Naive B cell (primary cell): Measurements from ENCODE around the gene OXTR. TPM values are rescaled to one million over a fixed set of nuclear protein-coding genes. Genes with fewer than 3 reads are reported as not detected.

Experiments used
- ATAC-seq, 2 donors: fragments of 150-1000 bp; cut with Tn5 transposase; 2 replicates each; pipeline ENCODE4 v1.10.0; 2021; ENCODE audit warnings: low read depth in 2 of 2, mild to moderate bottlenecking in 2 of 2, moderate library complexity in 2 of 2
- DNase-seq: peaks from one replicate; pipeline ENCODE4 v3.0.0; 2022
- H3K27ac Mint-ChIP-seq, 6 donors: one replicate each; pipeline ENCODE4 v1.8.0; 2020 to 2022; ENCODE audit warnings: mild to moderate bottlenecking in 6 of 6, mixed read lengths in 6 of 6, moderate library complexity in 5 of 6, inconsistent platforms in 2 of 6
- H3K27me3 Mint-ChIP-seq, 3 donors: one replicate each; pipeline ENCODE4 v1.8.0; 2021 to 2022; ENCODE audit warnings: mixed read lengths in 3 of 3, mild to moderate bottlenecking in 1 of 3
- H3K36me3 Mint-ChIP-seq, 2 donors: one replicate each; pipeline ENCODE4 v1.8.0; 2020 to 2022; ENCODE audit warnings: mixed read lengths in 2 of 2, inconsistent platforms in 1 of 2, mild to moderate bottlenecking in 1 of 2
- H3K4me1 Mint-ChIP-seq, 3 donors: one replicate each; pipeline ENCODE4 v1.8.0; 2020 to 2022; ENCODE audit warnings: mixed read lengths in 3 of 3, inconsistent platforms in 1 of 3, mild to moderate bottlenecking in 1 of 3, moderate library complexity in 1 of 3
- H3K4me3 Mint-ChIP-seq, 8 donors: one replicate each; pipeline ENCODE4 v1.8.0; 2020 to 2022; ENCODE audit warnings: mild to moderate bottlenecking in 8 of 8, mixed read lengths in 8 of 8, moderate library complexity in 8 of 8, inconsistent platforms in 2 of 8
- H3K9me3 Mint-ChIP-seq, 7 donors: one replicate each; pipeline ENCODE4 v1.8.0; 2020 to 2022; ENCODE audit warnings: mixed read lengths in 7 of 7, mild to moderate bottlenecking in 5 of 7, inconsistent platforms in 2 of 7, moderate library complexity in 1 of 7
- polyA plus RNA-seq, 6 donors: library from polyadenylated mRNA; unstranded; fragments of 300-500 nt; fragmentation: Illumina TruSeq; gene quantifications; one replicate each; pipeline ENCODE4 v1.2.3, GENCODE V29; 2021; ENCODE audit warnings: low read depth in 6 of 6

OXTR gene
- polyA plus RNA-seq, 6 donors from 2014 or later = 0.05 to 0.86 (median 0.18) TPM; not detected in 3

- Mint-ChIP-seq H3K4me1 (peaks cover 0 to 3% (median 0%) of the 10 kb centered on the region in 3 donors), H3K36me3 (no peaks in the 10 kb centered on the region), H3K4me3 (no peak overlapping the region), H3K9me3 (no peaks in the 10 kb centered on the region), H3K27ac (no peak overlapping the region), H3K27me3 (peaks cover 7 to 11% (median 7%) of the 10 kb centered on the region in 3 donors)
- DNase-seq (no peak), ATAC-seq (no peak)
Measured at GRCh38 chr3:8762607-8763377, 6.6 kb downstream of the OXTR start.

- Mint-ChIP-seq H3K27ac (no peak overlapping the region), H3K36me3 (no peaks in the 10 kb centered on the region), H3K9me3 (no peaks in the 10 kb centered on the region), H3K27me3 (peaks cover under 1 to 8% (median 7%) of the 10 kb centered on the region in 3 donors), H3K4me3 (no peak overlapping the region), H3K4me1 (peaks cover 0 to 3% (median 0%) of the 10 kb centered on the region in 3 donors)
- DNase-seq (no peak), ATAC-seq (no peak)
Measured at GRCh38 chr3:8761866-8762265, 7.5 kb downstream of the OXTR start.

GRCh38 chr3:8760506-8760905 lies 8.9 kb downstream of the OXTR start:
- Mint-ChIP-seq H3K27ac (peak overlapping the region in 1 of 6 donors; percentile 53), H3K4me1 (no peaks in the 10 kb centered on the region)

GRCh38 chr3:8760091-8760490 lies 9.3 kb downstream of the OXTR start:
- H3K9me3 Mint-ChIP-seq = no peaks in the 10 kb centered on the region
- ATAC-seq (no peak), DNase-seq (no peak)
- peak overlapping the region in 1 of 8 donors; percentile 47 for H3K4me3 Mint-ChIP-seq
- H3K36me3 Mint-ChIP-seq = no peaks in the 10 kb centered on the region
- peaks cover 0 to 6% (median 0%) of the 10 kb centered on the region in 3 donors for H3K27me3 Mint-ChIP-seq
- H3K27ac Mint-ChIP-seq = no peak overlapping the region
- H3K4me1 Mint-ChIP-seq = no peaks in the 10 kb centered on the region

More at GRCh38 chr3:8760506-8760905, 8.9 kb downstream of the OXTR start:
- Mint-ChIP-seq H3K36me3 (no peaks in the 10 kb centered on the region), H3K9me3 (no peaks in the 10 kb centered on the region), H3K27me3 (peaks cover 0 to 7% (median 0%) of the 10 kb centered on the region in 3 donors), H3K4me3 (peak overlapping the region in 1 of 8 donors; percentile 52)
- ATAC-seq = no peak
- no peak for DNase-seq

GRCh38 chr3:8759038-8759707 lies 10.2 kb downstream of the OXTR start:
- H3K4me1 Mint-ChIP-seq = no peaks in the 10 kb centered on the region
- no peaks in the 10 kb centered on the region for H3K9me3 Mint-ChIP-seq
- H3K4me3 Mint-ChIP-seq = no peak overlapping the region
- DNase-seq (no peak), ATAC-seq (no peak)
- peaks cover 0 to 4% (median 3%) of the 10 kb centered on the region in 3 donors for H3K27me3 Mint-ChIP-seq
- H3K27ac Mint-ChIP-seq = no peak overlapping the region
- no peaks in the 10 kb centered on the region for H3K36me3 Mint-ChIP-seq

GRCh38 chr3:8757551-8758518 lies 11.6 kb downstream of the OXTR start:
- Mint-ChIP-seq H3K27ac (no peak overlapping the region), H3K4me1 (no peaks in the 10 kb centered on the region), H3K36me3 (no peaks in the 10 kb centered on the region), H3K27me3 (peaks cover 0 to 4% (median 0%) of the 10 kb centered on the region in 3 donors), H3K9me3 (no peaks in the 10 kb centered on the region), H3K4me3 (no peak overlapping the region)
- ATAC-seq = no peak
- DNase-seq = no peak

GRCh38 chr3:8756671-8757070 lies 12.7 kb downstream of the OXTR start:
- DNase-seq = no peak
- H3K4me3 Mint-ChIP-seq = no peak overlapping the region
- H3K4me1 Mint-ChIP-seq = no peaks in the 10 kb centered on the region
- H3K36me3 Mint-ChIP-seq = no peaks in the 10 kb centered on the region
- no peak overlapping the region for H3K27ac Mint-ChIP-seq
- ATAC-seq = no peak
- H3K9me3 Mint-ChIP-seq = no peaks in the 10 kb centered on the region
- H3K27me3 Mint-ChIP-seq = peaks cover 0 to 4% (median 0%) of the 10 kb centered on the region in 3 donors

GRCh38 chr3:8755564-8756237 lies 13.7 kb downstream of the OXTR start:
- DNase-seq (no peak), ATAC-seq (no peak)
- H3K27me3 Mint-ChIP-seq = peaks cover 0 to 4% (median 0%) of the 10 kb centered on the region in 3 donors
- no peaks in the 10 kb centered on the region for H3K4me1 Mint-ChIP-seq
- H3K27ac Mint-ChIP-seq = no peak overlapping the region
- no peak overlapping the region for H3K4me3 Mint-ChIP-seq
- no peaks in the 10 kb centered on the region for H3K36me3 Mint-ChIP-seq
- no peaks in the 10 kb centered on the region for H3K9me3 Mint-ChIP-seq

- peaks cover 0 to 4% (median 0%) of the 10 kb centered on the region in 3 donors for H3K27me3 Mint-ChIP-seq
- H3K4me3 Mint-ChIP-seq = no peak overlapping the region
- DNase-seq (no peak), ATAC-seq (no peak)
- H3K27ac Mint-ChIP-seq = no peak overlapping the region
- no peaks in the 10 kb centered on the region for H3K9me3 Mint-ChIP-seq
- H3K36me3 Mint-ChIP-seq = no peaks in the 10 kb centered on the region
- no peaks in the 10 kb centered on the region for H3K4me1 Mint-ChIP-seq
Measured at GRCh38 chr3:8755097-8755496, 14.3 kb downstream of the OXTR start.

- Mint-ChIP-seq H3K4me1 (no peaks in the 10 kb centered on the region), H3K27ac (no peak overlapping the region)
Measured at GRCh38 chr3:8752832-8753231, 16.6 kb downstream of the OXTR start.

GRCh38 chr3:8749316-8749715 lies 20.1 kb downstream of the OXTR start:
- no peak for ATAC-seq
- H3K36me3 Mint-ChIP-seq = no peaks in the 10 kb centered on the region

More at GRCh38 chr3:8752832-8753231, 16.6 kb downstream of the OXTR start:
- peaks cover 0 to 4% (median 0%) of the 10 kb centered on the region in 3 donors for H3K27me3 Mint-ChIP-seq
- H3K36me3 Mint-ChIP-seq = no peaks in the 10 kb centered on the region
- H3K4me3 Mint-ChIP-seq = no peak overlapping the region
- no peaks in the 10 kb centered on the region for H3K9me3 Mint-ChIP-seq
- DNase-seq (no peak), ATAC-seq (no peak)

GRCh38 chr3:8746780-8747345 lies 22.6 kb downstream of the OXTR start:
- Mint-ChIP-seq H3K36me3 (no peaks in the 10 kb centered on the region), H3K27ac (no peak overlapping the region), H3K9me3 (peaks cover 0 to 1% (median 0%) of the 10 kb centered on the region in 7 donors), H3K27me3 (peaks cover 0 to 11% (median 5%) of the 10 kb centered on the region in 3 donors), H3K4me1 (no peaks in the 10 kb centered on the region), H3K4me3 (no peak overlapping the region)
- DNase-seq (no peak), ATAC-seq (no peak)

More at GRCh38 chr3:8749316-8749715, 20.1 kb downstream of the OXTR start:
- H3K27me3 Mint-ChIP-seq = peaks cover 0 to under 1% (median 0%) of the 10 kb centered on the region in 3 donors
- peaks cover 0 to 1% (median 0%) of the 10 kb centered on the region in 7 donors for H3K9me3 Mint-ChIP-seq
- DNase-seq = no peak
- H3K4me3 Mint-ChIP-seq = no peak overlapping the region
- no peaks in the 10 kb centered on the region for H3K4me1 Mint-ChIP-seq
- H3K27ac Mint-ChIP-seq = no peak overlapping the region
